ENCODE data around the gene TAOK1.

The TAOK1 gene

GRCh38 chr17:29379084-29379991, 10.8 kb upstream of the TAOK1 start:
- peak; percentile 93 for DNase-seq

DNA sequence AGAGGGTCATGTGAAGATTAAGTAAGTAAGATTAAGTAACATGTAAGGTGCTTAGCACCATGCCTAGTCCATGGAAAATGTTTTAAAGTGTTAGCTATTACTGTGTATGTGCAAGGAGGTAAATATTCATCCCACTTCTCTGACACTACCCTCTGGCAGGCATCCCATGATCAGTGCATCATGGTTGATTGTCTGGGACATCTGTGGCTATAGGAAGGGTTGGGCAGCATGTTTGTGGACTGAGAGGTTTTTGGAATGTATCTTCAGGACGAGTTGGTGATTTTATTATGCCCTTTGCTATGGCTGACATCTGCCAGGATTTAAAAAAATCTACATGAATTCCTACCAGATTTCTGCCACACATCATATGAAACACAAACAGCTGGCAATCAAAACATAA, 6.5 kb upstream of the TAOK1 start:
- DNase-seq: no peak

GRCh38 chr17:29384901-29385300, 5.3 kb upstream of the TAOK1 start:
- DNase-seq: no peak

DNA sequence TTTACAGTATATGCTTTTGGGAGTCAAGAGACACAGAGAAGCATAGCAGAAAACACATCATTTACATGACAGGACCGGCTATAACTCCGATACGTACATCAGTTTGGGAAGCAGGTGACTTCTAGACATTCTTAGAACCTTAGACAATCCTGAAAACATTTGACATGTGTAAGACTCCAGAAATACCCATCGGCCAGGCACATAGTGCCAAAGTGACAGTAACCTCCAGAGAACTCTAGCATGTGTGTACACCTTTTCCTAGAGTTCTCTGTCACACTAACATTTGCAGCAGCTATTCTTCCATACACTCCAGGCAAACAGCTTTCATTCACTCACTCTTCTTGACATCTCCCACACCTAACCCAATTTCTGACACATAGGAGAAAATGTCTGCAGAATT, 3.4 kb upstream of the TAOK1 start:
- DNase-seq: no peak

DNA sequence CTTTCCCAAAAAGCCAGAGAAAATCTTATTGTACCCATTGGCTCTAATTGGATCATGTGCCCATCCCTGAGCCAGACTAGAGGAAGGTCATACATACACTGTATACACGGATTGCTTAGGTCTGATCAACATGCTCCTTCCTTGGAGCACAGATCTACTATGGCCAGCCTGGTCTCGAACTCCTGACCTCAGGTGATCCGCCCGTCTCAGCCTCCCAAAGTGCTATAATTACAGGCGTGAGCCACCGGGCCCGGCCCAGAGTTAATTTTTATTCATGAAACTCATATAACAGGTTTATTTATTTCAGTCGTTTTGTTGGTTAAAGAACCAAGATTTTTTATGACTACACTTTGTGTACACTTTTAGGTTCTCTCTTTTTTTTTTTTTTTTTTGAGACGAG, 1.2 kb upstream of the TAOK1 start:
- no peak for DNase-seq

- peak; percentile 38 for DNase-seq
Observed at GRCh38 chr17:29390851-29391631, 878 bp downstream of the TAOK1 start.

GRCh38 chr17:29393436-29393835, 3.3 kb downstream of the TAOK1 start:
- DNase-seq: no peak

DNA sequence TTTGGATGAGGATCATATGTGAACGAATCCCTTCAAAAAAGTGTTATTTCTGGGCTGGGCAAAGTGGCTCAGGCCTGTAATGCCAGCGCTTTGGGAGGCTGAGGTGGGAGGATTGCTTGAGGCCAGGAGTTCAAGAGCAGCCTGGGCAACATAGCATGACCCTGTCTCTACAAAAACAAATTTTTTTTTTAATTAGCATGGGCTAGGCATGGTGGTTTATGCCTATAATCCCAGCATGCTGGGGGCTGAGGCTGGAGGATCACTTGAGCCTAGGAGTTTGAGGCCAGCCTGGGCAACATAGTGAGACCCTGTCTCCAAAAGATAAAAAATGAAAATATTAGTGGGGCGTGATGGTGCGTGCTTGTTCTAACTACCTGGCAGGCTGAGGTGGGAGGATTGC, 4.6 kb downstream of the TAOK1 start:
- no peak for DNase-seq

DNA sequence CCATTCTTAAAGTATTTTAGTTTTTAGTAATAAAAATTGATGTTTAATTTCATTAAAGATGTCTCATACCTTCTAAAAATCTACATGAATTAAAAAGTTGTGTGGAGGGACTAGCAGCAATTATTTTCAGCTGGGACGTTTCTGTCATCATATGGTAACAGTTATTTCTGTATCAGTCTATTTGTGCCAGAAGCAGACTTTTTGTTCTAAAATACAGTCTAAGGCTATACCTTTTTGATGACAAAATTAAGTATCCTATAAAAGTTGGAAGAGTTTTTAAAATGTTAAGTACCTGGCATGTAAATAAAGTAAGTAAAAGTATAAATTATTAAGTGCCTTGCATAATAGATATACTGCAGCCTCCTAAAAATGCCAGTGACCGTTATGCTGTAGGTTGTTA, 5.9 kb downstream of the TAOK1 start:
- DNase-seq: no peak

- DNase-seq: no peak
Observed at GRCh38 chr17:29399634-29400033, 9.5 kb downstream of the TAOK1 start.

GRCh38 chr17:29400818-29401217, 10.7 kb downstream of the TAOK1 start:
- DNase-seq: no peak

DNA sequence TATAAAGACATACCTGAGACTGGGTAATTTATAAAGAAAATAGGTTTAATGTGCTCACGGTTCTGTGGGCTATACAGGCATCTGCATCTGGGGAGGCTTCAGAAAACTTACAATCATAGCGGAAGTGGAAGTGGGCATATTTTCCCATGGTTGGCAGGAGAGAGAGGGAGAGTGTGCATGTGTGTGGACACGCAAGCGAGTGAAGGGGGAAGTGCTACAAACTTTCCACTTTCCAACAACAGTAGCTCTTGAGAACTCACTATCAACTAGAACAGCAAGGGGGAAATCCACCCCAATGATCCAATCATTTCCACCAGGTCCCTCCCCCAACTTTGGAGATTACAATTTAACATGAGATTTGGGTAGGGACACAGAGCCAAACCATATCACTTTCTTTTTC, 11.1 kb downstream of the TAOK1 start:
- DNase-seq: no peak

DNA sequence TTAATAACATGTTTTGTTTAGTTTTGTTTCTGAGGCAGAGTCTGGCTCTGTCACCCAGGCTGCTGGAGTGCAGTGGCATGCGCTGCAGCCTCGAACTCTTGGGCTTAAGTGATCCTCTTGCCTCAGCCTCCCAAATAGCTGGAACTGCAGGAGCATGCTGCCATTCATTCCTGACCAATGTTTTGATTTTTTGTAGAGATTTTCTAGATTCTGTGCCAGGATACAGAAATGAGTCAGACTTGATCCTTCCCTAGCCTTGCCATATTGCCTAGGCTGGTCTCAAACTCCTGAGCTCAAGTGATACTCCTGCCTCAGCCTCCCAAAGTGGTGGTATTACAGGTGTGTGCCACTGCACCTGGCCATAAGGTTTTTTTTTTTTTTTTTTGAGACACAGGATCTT, 17.7 kb downstream of the TAOK1 start:
- no peak for DNase-seq

GRCh38 chr17:29409963-29410362, 19.8 kb downstream of the TAOK1 start:
- DNase-seq: no peak

DNA sequence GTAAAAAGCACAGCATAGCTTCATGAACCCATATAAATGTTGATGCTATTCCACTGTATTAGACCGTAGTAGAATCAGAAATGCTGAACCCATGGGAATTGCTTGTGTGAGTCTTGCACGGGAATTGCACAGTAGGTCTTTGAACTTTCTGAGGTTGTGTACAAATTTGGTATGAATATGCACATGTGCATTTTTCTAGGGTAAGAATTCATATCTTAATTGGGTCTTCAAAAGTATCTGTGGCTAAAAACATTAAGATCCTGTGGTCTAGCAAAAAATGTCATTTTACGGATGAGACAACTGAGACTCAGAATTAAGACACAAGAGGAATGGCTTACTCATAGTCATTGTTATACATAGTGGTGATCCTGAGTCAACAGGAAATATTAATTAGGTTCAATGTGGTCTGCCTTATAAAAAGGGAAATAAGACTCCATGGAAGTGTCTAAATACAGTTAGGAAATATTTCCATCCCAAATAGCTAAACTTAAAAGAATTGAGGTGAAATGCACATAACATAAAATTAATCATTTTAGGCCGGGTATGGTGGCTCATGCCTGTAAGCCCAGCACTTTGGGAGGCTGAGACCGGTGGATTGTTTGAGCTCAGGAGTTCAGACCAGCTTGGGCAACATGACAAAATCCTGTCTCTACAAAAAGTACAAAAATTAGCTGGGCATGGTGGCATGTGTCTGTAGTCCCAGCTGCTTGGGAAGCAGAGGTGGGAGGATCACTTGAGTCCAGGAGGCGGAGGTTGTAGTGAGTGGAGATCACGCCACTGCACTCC, 22.8 kb downstream of the TAOK1 start:
- DNase-seq: no peak

GRCh38 chr17:29420128-29420527, 30.0 kb downstream of the TAOK1 start:
- DNase-seq: no peak

- DNase-seq: no peak
Observed at GRCh38 chr17:29430275-29430674, 40.1 kb downstream of the TAOK1 start.

- DNase-seq: no peak
Observed at GRCh38 chr17:29433541-29433940, 43.4 kb downstream of the TAOK1 start.

DNA sequence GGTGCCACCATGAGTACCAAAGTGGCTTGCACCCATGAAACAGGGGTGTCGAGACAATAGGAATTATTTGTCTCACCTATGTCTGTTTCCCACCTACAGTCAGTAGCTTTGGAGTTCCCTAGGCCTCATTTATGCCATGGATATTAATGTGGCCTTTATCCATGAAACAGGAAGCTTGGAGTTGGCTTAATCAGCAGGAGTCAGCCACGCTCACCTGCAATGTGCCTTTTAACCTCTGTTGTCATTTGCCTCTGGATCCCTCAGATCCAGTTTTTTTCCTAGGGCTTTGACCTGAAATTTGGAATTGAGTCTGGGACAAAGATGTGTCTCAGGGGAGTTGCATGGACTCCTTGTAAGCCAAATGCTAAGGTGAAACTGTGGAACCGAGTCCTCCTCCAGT, 44.4 kb downstream of the TAOK1 start:
- no peak for DNase-seq

DNA sequence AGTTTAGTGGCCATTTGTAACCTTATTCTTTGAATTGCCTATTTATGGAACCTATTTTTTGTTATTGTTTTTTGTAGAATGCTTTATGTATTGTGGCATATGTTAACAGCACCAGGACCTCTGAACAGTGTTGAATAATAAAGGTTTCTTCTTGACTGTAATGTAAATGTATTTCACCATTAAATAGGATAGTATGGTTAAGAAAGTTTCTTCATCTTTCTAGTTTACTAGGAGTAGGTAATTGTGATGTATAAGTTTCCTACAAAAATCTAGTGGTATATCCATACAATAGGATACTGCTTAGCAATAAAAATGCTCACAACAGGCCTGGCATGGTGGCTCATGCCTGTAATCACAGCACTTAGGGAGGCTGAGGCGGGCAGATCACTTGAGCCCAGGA, 52.3 kb downstream of the TAOK1 start:
- DNase-seq: no peak

- DNase-seq: no peak
Observed at GRCh38 chr17:29443041-29443739, 53.0 kb downstream of the TAOK1 start.

- DNase-seq: no peak
Observed at GRCh38 chr17:29444589-29444988, 54.4 kb downstream of the TAOK1 start.

DNA sequence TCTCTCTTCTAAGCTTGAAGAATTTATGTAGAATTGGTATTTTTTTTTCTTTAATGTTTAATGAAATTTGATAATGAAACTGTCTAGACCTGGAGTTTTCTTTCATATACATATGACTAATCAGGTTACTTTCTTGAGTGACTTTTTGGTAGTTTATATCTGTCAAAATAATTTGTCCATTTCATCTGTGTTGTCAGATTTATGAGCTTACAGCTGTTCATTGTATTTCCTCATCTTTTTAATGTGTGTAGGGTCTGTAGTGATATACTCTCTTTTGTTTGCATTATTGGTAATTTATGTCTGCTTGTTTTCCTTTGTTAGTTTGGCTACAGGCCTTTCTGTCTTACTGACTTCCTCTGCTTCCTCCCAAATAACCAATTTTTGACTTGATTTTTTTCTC, 55.7 kb downstream of the TAOK1 start:
- no peak for DNase-seq

Data from NCI-H748 treated with DMSO at 0.1 percent for 48 hours (cell line).